Stimulated activated CD4-positive, alpha-beta T cell treated with anti-CD3 and anti-CD28 coated beads, TNF-alpha, amount 100 ng/mL, for 24 hours (primary cell): ENCODE results near the gene TTC7B.

Source experiments
- DNase-seq, 3 experiments: peaks; one replicate each; pipeline ENCODE4 v3.0.0-alpha.2; 2020; ENCODE audit warnings: low read depth in 3 of 3

TTC7B gene

GRCh38 chr14:90805662-90806540 is 10.3 kb downstream of the TTC7B start:
- no peak for DNase-seq

GRCh38 chr14:90805084-90805391 is 11.2 kb downstream of the TTC7B start:
- DNase-seq = no peak

- no peak for DNase-seq
These were observed 11.7 kb downstream of the TTC7B start for GRCh38 chr14:90804292-90805083.

GRCh38 chr14:90803249-90803648 is 13.0 kb downstream of the TTC7B start:
- no peak for DNase-seq

- DNase-seq = no peak
These were observed 16.8 kb downstream of the TTC7B start for GRCh38 chr14:90799420-90799819.

- DNase-seq = no peak
These were observed 18.3 kb downstream of the TTC7B start for GRCh38 chr14:90797919-90798318.

GRCh38 chr14:90797451-90797850 is 18.8 kb downstream of the TTC7B start:
- no peak for DNase-seq

GRCh38 chr14:90796329-90796728 is 19.9 kb downstream of the TTC7B start:
- no peak for DNase-seq

GRCh38 chr14:90795744-90796143 is 20.5 kb downstream of the TTC7B start:
- no peak for DNase-seq

- DNase-seq = no peak
These were observed 24.7 kb downstream of the TTC7B start for GRCh38 chr14:90791486-90791885.

GRCh38 chr14:90788031-90788430 is 28.2 kb downstream of the TTC7B start:
- DNase-seq = no peak

- no peak for DNase-seq
These were observed 30.3 kb downstream of the TTC7B start for GRCh38 chr14:90785876-90786450.

- DNase-seq = no peak
These were observed 30.8 kb downstream of the TTC7B start for GRCh38 chr14:90785471-90785870.

- no peak for DNase-seq
These were observed 31.5 kb downstream of the TTC7B start for GRCh38 chr14:90784621-90785270.

GRCh38 chr14:90783344-90783743 is 32.9 kb downstream of the TTC7B start:
- DNase-seq = no peak

GRCh38 chr14:90782892-90783291 is 33.3 kb downstream of the TTC7B start:
- no peak for DNase-seq

- DNase-seq = no peak
These were observed 34.4 kb downstream of the TTC7B start for GRCh38 chr14:90781876-90782275.

- DNase-seq = no peak
These were observed 34.9 kb downstream of the TTC7B start for GRCh38 chr14:90781344-90781761.

GRCh38 chr14:90780519-90780918 is 35.7 kb downstream of the TTC7B start:
- DNase-seq = no peak

GRCh38 chr14:90778571-90779255 is 37.5 kb downstream of the TTC7B start:
- DNase-seq = no peak

GRCh38 chr14:90777830-90778485 is 38.3 kb downstream of the TTC7B start:
- no peak for DNase-seq
